GM19468 (cell line): ENCODE data around the gene PHF1.

Experiments
- ATAC-seq: cut with Tn5 transposase; IDR thresholded peaks from one replicate; pipeline ENCODE4 v1.9.1; 2021; ENCODE audit warnings: mild to moderate bottlenecking, moderate library complexity, moderate number of reproducible peaks; ENCODE audit not compliant: unreplicated experiment; ENCODE audit errors: extremely low read depth

PHF1 gene

DNA sequence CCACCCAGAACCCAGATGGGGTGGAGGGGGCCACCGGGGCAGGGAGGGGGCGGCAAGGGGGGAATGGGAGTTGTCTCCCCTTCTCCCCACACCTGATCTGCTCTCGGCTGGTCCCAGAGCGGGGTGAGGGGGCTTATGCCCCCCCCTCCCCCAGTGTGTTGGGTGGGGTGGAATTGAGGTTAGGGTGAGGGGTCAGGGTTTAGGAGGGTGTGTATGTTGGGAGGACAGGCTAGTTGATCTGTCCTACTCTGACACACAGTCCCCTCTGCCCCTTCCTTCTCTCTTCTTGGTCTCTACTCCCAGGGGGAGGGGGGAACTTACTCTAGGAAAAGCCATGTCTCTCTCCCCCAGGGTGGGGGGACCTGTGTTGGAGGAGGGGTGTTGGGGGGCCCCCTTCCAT, 41.7 kb downstream of the PHF1 start:
- no peak for ATAC-seq

DNA sequence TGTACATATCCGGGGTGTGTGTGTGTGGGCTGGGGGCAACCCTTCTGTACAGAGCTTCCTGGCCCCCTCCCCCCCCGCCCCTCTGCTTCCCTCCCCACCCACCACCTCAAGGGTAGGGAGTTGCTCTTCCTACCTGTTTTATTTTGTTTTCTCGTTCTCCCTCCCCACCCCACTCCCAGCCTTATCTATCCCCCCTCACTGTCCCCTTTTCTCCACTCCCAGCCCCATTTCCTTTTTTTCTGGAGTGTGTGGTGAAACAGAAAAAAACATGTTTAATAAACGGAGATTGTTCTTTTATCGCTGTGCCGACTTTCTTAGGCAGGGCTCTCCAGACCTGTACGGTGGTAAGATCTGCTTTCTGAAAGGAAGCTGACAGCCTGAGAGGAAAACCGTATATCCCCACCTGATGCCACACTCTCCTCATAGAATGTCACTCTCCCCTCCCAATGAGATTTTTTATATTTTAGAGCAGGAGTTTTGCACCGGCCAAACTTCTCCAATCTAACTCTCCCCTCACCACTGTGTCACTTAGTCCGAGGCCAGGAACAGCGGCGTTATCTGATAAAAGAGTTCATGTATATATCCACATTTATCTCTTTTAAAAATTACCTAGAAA, 42.7 kb downstream of the PHF1 start:
- no peak for ATAC-seq

DNA sequence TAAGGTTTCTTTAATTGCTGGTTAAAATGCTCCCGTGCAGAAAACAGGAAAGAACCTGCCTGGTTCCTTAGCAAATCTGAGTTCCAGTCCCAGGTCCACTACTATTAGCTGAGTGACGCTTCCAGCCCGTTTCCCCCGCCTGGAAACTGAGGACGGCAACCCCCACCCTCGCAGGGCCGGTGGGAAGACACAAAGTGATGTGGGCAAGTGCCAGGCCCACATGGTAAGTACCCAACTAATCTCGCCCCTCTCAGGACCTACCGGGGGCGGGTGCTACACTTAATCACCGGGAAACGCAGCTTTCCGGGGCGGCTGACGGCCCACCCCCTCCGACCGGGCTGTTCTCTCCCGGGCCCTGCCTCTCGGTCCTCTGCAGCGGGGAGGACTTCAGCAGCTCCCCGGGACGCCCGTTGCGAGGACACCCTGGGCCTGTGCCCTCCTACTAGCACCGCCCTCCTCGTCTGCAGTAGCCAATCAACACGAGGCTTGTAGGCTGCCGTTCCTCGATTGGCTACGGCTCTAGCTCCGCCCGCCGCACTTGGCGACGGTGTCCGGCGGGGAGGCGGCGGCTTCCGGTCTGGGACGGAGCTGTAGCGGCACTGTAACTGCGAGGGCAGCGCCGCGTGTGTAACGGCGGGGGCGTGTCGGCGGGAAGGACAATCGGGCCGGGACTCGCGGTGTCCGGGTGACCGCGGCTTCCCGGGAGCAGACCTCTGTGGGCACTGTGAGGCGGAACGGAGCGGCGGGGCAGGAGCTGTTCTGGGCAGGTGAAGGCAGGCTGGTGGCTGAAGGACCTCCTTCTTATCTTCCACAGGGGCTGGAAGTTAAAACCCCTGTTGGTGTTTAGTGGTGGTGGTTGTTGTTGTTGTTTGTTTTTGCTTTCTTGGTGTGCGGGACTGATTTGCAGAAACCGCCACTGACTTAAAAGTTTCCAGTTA, 43.5 kb downstream of the PHF1 start, which contains the start of gene ZBTB9:
TSS of gene ZBTB9 (plus strand) at position 568 of the 938 bp plus-strand sequence. CDS start 525 bp downstream, outside the sequence.
- peak; percentile 91 for ATAC-seq

DNA sequence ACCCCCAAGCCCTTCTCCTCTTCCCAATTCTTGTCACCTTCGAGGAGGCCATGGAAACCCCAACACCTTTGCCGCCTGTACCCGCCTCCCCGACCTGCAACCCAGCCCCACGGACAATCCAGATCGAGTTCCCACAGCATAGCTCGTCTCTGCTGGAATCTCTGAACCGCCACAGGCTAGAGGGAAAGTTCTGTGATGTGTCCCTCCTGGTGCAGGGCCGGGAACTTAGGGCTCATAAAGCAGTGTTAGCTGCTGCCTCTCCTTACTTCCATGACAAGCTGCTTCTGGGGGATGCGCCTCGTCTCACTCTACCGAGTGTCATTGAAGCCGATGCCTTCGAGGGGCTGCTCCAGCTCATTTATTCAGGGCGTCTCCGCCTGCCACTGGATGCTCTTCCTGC, 44.2 kb downstream of the PHF1 start:
- no peak for ATAC-seq

DNA sequence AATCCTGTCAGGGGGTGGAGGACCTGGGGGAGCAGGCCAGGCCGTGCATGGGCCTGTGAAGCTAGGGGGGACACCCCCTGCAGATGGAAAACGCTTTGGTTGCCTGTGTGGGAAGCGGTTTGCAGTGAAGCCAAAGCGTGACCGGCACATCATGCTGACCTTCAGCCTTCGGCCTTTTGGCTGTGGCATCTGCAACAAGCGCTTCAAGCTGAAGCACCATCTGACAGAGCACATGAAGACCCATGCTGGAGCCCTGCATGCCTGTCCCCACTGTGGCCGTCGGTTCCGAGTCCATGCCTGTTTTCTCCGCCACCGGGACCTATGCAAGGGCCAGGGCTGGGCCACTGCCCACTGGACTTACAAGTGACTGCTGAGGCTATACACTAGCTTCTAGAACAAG, 45.3 kb downstream of the PHF1 start:
- no peak for ATAC-seq

DNA sequence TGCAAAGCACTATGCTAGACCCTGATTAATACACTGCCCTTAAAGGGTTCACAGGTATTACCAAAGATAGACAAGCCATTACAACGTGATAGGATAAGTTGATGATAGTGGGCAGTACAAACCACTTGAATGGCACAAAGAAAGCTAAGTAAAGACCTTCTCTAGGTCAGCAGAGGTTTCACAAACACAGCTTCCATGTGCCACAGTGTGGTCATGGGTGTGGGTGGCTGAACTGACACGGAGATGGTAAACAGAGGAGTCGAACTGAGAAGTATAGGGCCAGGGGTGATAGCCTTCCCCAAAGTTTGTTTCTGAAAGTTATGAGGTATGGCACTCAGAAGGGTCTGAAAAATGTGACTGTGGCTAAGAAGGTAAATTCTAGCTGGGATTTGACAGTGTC, 47.9 kb downstream of the PHF1 start:
- no peak for ATAC-seq

DNA sequence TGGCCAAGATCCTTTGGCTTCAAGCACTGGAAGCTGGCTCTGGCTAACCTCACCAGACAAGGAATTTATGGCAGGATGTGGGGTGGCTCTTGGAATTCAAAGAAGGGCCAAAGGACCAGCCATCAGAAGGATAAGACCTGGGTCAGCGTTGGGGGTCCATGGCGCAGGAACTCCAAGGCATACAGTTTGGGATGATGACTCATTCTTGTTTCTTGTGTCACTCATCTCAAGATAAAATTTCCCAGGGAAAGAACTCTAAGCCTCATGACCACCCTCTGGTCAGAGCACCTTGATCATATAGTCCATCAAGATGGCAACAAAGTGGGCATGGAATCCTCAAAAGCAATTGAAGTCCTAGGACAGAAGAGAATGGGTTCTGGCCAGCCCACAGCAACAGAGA, 48.4 kb downstream of the PHF1 start:
- no peak for ATAC-seq
